ENCODE results near the gene RNU6-1.

DNA sequence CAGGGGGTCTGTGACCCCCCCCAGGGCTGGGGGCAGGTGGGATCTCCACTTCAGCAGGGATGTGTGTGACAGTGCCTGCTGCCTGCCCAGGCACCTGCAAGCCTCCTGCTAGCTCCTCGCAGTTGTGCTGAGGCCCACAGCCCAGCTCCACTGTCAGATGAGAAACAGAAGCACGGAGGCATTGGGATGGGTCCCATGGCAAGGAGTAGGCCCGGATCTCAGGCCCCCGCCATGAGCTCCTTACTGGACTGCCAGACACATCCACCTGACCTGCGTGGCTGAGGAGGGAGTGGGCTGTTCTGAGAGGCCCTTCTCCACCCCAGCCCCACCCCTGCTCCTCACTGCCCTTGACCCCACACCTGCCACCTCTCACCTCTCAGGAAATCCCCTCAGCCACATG, 32.7 kb downstream of the RNU6-1 start:
- TF ChIP-seq FOXP2 (optimal IDR thresholded peaks at IDR 0.05; ENCODE audit: control extremely low read depth, extremely low read length, insufficient read depth) (no peak), EZH2 (IDR thresholded peaks at IDR 0.05) (no peak), POLR2AphosphoS5 (IDR thresholded peaks at IDR 0.05; ENCODE audit: borderline replicate concordance, low read depth, low read length) (no peak)

All from SK-N-MC (cell line).